ENCODE measurements around the gene MLN. TPM values are rescaled to one million over a fixed set of nuclear protein-coding genes. Genes with fewer than 3 reads are reported as not detected.
A peak's percentile ranks its signal among the peaks of the same experiment; 100 is the strongest.
"Not testable (repeated sequence)": the region's sequence is repeated elsewhere in the genome, so short reads cannot be mapped to it uniquely, and the experiment has no call there.

Gene MLN
- total RNA-seq, 1 donor from 2014 or later, result not detected

GRCh38 chr6:33836806-33837469, 33.1 kb upstream of the MLN start:
- DNase-seq (ENCODE audit: low spot score) (no peak), ATAC-seq (no peak)

GRCh38 chr6:33834401-33835392, 30.9 kb upstream of the MLN start:
- ATAC-seq (no peak), DNase-seq (ENCODE audit: low spot score) (no peak)

- DNase-seq (ENCODE audit: low spot score), result no peak
- ATAC-seq, result no peak
These were observed 29.8 kb upstream of the MLN start for GRCh38 chr6:33833599-33833998.

- DNase-seq (ENCODE audit: low spot score); ATAC-seq: not testable (repeated sequence)
These were observed 29.0 kb upstream of the MLN start for GRCh38 chr6:33832831-33833230.

- not testable (repeated sequence) for ATAC-seq; DNase-seq (ENCODE audit: low spot score)
These were observed 27.9 kb upstream of the MLN start for GRCh38 chr6:33831725-33832124.

- DNase-seq (ENCODE audit: low spot score), result no peak
- ATAC-seq, result no peak
These were observed 26.9 kb upstream of the MLN start for GRCh38 chr6:33830635-33831240.

- no peak for ATAC-seq
- DNase-seq (ENCODE audit: low spot score), result no peak
These were observed 25.2 kb upstream of the MLN start for GRCh38 chr6:33828764-33829731.

- no peak for ATAC-seq
- DNase-seq (ENCODE audit: low spot score), result no peak
These were observed 24.6 kb upstream of the MLN start for GRCh38 chr6:33828452-33828763.

- DNase-seq (ENCODE audit: low spot score) (no peak), ATAC-seq (peak; percentile 58)
These were observed 24.0 kb upstream of the MLN start for GRCh38 chr6:33827546-33828451.

GRCh38 chr6:33826537-33826936, 22.7 kb upstream of the MLN start:
- no peak for DNase-seq (ENCODE audit: low spot score)
- no peak for ATAC-seq

GRCh38 chr6:33824461-33825154, 20.8 kb upstream of the MLN start:
- no peak for DNase-seq (ENCODE audit: low spot score)
- peak; percentile 53 for ATAC-seq

- ATAC-seq (no peak), DNase-seq (ENCODE audit: low spot score) (no peak)
These were observed 20.0 kb upstream of the MLN start for GRCh38 chr6:33823806-33824205.

GRCh38 chr6:33822575-33823395, 19.0 kb upstream of the MLN start:
- DNase-seq (ENCODE audit: low spot score), result no peak
- no peak for ATAC-seq

- ATAC-seq (no peak), DNase-seq (ENCODE audit: low spot score) (no peak)
These were observed 17.1 kb upstream of the MLN start for GRCh38 chr6:33820784-33821520.

GRCh38 chr6:33820243-33820642, 16.4 kb upstream of the MLN start:
- no peak for ATAC-seq
- DNase-seq (ENCODE audit: low spot score), result no peak

- ATAC-seq (no peak), DNase-seq (ENCODE audit: low spot score) (no peak)
These were observed 15.2 kb upstream of the MLN start for GRCh38 chr6:33819021-33819420.

- no peak for ATAC-seq
- no peak for DNase-seq (ENCODE audit: low spot score)
These were observed 14.5 kb upstream of the MLN start for GRCh38 chr6:33818293-33818692.

All from left lobe of liver (tissue), 2 donors.